ENCODE results near the gene DTNB. TPM values are rescaled to one million over a fixed set of nuclear protein-coding genes. Genes with fewer than 3 reads are reported as not detected.
A peak's percentile ranks its signal among the peaks of the same experiment; 100 is the strongest.

The DTNB gene
- total and polyA plus RNA-seq, 2 donors (not counting 1 experiment from before 2014, with no cell fraction given) = 25.7 to 37.3 TPM

DNA sequence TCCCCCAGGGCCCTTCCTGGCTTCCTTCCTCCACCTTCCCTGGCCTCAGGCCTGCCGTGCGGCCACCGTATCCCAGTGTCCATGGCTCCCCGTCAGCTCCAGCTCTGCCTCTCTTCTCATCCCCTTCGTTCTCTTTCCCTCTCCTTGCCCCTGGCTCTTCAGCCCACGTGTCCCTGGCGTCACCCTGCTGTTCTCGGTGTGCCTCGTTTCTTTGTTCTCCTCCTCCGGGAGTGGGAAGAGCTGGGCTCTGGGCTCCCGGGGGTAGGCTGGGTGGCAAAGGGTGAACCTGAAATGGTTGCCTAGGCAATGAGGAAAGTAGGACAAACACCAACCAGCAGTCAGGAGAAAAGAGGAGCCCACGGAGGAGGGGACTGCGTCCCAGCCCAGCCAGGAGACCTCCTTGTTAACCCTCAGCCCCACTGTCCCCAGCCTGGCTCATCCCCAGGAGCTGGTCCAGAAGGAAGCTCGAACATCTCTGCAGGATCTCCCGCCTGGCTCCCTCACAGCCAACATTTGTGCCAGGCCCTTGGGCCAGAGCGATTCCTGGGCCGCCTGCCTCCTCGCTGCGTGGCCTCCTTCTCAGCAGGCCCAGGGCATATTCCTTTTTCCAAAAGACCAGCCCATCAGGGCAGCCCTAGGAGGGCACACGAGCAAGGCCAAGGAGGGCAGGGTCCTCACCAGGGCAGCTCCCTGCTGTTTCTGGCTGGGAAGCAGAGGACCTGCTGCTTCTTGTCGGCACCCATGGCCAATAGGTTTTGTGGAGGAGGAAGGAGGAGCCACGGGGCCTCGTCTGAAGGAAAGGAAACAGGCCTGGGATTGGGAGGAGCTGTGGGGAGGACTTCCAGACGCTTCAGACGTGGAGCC is 300.7 kb downstream of the DTNB start:
- Mint-ChIP-seq H3K27ac (no peak overlapping the region), H3K4me3 (no peak overlapping the region), H3K4me1 (peaks cover 17% of the 10 kb centered on the region), H3K9me3 (ENCODE audit: insufficient read depth) (no peaks in the 10 kb centered on the region), H3K27me3 (no peaks in the 10 kb centered on the region)
- Histone ChIP-seq H3K4me2 (replicated peaks; ENCODE audit: low read depth, low read length, poor library complexity, severe bottlenecking) (no peak overlapping the region), H3K79me2 (ENCODE audit: control insufficient read depth, insufficient read depth, low read length) (peaks cover 5% of the 10 kb centered on the region), H3K9me3 (ENCODE audit: control extremely low read depth in 1 of 3, control insufficient read depth in 2 of 3, insufficient read depth in 1 of 3, low read length in 2 of 3) (no peaks in the 10 kb centered on the region), H2AFZ (ENCODE audit: insufficient read depth, low read depth, low read length, poor library complexity, severe bottlenecking) (no peak overlapping the region), H3K4me3 (ENCODE audit: control extremely low read depth in 1 of 5, extremely low read depth in 1 of 5, insufficient read depth in 1 of 5, low read depth in 2 of 5, low read length in 4 of 5) (no peak overlapping the region), H3K9ac (ENCODE audit: low read length) (no peak overlapping the region), H3K36me3 (replicated peaks in 1 of 2; ENCODE audit: control extremely low read depth in 1 of 2, control insufficient read depth in 1 of 2, extremely low read depth in 1 of 2, insufficient read depth in 2 of 2, low read length in 1 of 2) (no peaks in the 10 kb centered on the region), H3K27ac (ENCODE audit: low read length in 2 of 2) (no peak overlapping the region), H3K4me1 (ENCODE audit: control insufficient read depth in 2 of 2, insufficient read depth in 2 of 2, low read length in 2 of 2) (peaks cover 15 to 20% of the 10 kb centered on the region in 2 donors), H4K20me1 (ENCODE audit: control insufficient read depth, insufficient read depth, low read length, poor library complexity, severe bottlenecking) (no peaks in the 10 kb centered on the region), H3K27me3 (replicated peaks in 1 of 4; ENCODE audit: control extremely low read depth in 1 of 4, control insufficient read depth in 3 of 4, insufficient read depth in 4 of 4, low read length in 3 of 4) (no peaks in the 10 kb centered on the region)
- ChIA-PET POLR2A (no interaction called here), CTCF (interaction anchor here (1.3 to 3.5 kb wide), 3 partner anchors 10 to 207 kb away, joined by 3 to 16 read pairs (median 4); no protein-coding TSS in a partner anchor)
- intact Hi-C loops (cut with micrococcal nuclease) = no loop called here
- WGBS (ENCODE audit: insufficient coverage) = 95% methylated on average over 25 of the region's 25 CpGs
- DNase-seq = peak; percentile 7
- no peak for ATAC-seq (ENCODE audit: low read depth)
- TF ChIP-seq, protein P1, sequence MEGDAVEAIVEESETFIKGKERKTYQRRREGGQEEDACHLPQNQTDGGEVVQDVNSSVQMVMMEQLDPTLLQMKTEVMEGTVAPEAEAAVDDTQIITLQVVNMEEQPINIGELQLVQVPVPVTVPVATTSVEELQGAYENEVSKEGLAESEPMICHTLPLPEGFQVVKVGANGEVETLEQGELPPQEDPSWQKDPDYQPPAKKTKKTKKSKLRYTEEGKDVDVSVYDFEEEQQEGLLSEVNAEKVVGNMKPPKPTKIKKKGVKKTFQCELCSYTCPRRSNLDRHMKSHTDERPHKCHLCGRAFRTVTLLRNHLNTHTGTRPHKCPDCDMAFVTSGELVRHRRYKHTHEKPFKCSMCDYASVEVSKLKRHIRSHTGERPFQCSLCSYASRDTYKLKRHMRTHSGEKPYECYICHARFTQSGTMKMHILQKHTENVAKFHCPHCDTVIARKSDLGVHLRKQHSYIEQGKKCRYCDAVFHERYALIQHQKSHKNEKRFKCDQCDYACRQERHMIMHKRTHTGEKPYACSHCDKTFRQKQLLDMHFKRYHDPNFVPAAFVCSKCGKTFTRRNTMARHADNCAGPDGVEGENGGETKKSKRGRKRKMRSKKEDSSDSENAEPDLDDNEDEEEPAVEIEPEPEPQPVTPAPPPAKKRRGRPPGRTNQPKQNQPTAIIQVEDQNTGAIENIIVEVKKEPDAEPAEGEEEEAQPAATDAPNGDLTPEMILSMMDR (IDR thresholded peaks at IDR 0.05) = no peak
- no peak for TF ChIP-seq EZH2 (IDR thresholded peaks at IDR 0.05; ENCODE audit: borderline replicate concordance, insufficient read depth, low read depth, low read length, poor library complexity, severe bottlenecking)

All from B cell (primary cell).